GM21367 (cell line): ENCODE measurements around the gene CAMKMT.

Experiments
- ATAC-seq: cut with Tn5 transposase; IDR thresholded peaks from one replicate; pipeline ENCODE4 v1.9.1; 2021; ENCODE audit not compliant: unreplicated experiment

Gene CAMKMT

DNA sequence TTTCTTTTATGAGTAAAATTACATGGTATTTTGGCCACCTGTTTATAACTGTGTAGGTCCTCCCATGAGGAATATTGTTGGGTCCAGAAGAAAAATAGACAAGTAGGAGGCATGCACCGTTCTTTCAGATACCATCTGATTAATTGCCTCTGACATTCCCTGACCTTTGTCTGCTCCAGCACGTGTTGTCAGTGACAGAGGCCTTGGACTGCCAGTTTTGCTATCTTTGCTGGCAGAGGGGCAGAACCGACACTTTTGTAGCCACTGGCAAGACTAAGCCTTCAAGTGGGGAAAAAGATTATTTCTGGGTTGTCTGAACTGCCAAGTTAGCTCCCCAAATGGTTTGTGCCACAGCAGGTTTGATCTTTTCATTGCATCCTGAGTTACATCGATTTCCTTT lies 276.9 kb downstream of the CAMKMT start:
- no peak for ATAC-seq

DNA sequence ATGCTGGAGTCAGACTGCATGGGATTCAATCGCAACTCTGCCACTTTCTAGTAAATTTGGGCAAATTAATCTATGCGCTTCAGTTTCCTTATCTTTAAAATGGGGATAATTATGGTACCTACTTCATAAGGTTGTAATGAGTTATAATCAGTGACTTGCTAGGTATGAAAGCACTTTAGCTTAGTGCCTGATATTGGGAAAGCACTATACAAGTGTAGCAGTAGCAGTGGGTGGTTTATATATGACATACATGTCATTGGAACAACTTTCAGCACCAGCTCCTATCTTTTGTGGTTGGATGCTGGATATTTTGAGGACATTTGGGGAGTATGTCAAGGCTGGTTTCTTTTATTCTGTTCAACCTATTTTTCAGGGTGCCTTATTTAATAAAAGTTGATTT lies 277.7 kb downstream of the CAMKMT start:
- ATAC-seq = no peak

DNA sequence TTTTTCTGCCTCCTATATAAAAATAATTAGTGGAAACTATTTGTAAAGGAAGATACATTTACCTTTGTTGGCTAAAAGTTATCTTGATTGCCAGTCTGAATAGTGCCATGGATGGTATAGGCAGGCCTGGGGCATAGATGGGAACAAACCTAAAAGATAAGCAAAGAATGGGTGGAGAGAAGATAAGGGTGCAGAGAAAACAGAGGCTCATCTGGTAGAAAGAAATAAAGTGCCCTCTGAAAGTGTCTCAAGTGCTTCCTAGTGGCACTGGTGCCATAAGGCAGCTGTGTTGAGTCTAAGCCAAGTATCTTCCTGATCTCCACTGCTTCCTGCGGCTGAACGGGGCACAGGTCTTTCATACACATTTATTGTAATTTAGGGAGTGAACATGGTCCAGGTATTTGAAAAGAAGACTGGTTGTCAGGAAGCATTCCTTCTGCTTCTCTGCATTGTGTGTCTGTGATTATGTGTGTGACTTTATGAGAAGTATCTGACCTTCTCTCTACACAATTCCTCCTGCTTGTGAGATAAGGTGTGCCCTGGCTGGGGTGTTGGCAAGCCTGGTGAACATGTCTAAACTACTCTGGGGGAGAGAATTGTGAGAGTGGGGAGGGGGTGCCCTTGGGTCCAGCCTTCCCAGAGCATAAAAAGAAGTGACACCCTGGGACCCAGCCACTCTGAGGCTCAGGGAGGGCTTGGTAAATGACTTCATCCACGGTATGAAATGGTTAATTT lies 280.5 kb downstream of the CAMKMT start:
- ATAC-seq = no peak

DNA sequence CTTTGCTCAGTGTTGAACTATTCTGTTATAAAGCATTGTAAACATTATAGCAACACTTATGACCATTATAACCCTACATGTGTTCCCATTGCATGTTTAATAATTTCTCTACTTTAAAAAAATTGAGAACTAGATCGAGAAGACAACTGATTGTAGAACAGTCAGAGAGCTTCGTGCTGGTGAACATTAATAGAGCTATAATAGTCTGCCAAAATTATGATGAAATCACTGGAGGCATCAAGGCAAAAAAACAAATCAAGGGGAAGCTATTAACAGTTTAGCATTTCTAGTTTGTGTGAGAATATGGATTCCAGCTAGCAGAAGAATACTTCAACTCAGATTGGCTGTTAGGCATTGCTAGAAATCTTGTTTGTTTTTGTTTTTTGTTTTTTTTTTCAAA lies 284.2 kb downstream of the CAMKMT start:
- no peak for ATAC-seq

DNA sequence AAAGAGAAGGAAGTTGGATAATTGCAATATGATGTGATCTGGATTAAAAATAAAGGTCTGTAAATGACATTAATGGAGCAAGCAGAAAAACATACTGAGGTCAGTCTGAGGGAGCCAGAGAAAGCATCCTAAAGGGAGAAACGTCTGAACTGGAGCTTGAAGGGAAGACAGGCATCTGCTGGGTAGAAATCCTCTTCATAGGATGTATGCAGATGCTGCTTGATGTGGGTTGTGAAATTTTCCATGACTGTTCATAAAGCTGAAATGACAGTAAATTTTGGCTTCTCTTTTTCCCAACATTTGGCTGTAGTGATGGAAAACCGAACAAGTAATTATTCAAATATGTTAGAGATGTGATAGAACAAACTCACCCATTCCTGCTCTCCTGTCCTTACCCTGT lies 287.6 kb downstream of the CAMKMT start:
- ATAC-seq = no peak

DNA sequence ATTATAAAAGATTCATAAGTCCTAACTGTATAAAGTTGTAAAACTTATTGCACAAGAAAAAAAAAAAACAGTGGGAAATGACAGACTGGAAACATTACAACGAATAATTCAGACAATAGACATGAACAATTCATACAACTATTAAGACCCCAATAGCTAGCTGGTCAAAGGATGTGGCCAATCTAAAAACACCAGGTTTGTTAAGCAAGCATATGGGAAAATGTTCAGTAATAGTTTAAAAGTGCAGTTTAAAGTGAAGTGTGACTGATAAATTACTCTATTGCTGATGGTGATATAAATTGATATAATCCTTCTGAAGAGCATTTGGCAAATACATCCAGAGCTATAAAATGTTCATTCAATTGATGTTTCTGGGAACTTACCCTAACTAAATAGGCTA lies 289.0 kb downstream of the CAMKMT start:
- no peak for ATAC-seq

DNA sequence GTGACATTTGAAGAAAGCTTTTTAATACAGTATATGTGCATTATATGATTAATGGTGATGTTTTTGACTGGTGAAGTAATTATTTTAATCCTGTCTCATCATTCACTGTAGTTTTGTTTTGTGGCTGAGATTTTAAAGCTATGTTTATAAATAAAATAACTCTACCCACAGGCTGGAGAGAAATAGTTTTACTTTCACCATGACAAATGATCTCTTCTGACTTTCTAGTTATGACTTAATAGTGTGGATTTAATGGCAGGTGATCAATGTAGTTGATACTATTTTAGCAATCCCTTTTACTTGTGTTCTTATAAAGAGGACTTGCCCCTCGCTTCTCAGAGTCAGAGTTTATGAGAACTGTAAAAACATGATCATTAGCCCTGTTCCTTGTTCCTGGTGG lies 290.2 kb downstream of the CAMKMT start:
- ATAC-seq = no peak

DNA sequence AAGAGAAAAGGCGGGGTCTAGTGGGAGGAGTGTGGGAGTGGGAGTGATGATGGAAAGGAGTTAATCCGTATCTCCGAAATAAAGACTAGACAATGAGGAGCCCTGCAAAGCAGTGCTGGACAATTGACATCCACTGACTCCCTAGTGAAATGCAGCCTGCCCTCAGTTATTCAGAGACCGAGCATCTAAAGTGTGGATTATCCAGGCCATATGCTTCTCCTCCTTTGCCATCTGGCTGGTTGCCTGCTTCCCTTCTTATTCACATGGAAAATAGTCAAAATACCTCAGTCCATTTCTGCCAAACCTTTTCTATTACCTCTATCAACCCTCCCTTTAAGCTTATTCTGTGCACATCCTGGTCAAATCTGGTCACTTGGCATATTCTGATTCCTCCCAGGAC lies 291.0 kb downstream of the CAMKMT start:
- no peak for ATAC-seq

DNA sequence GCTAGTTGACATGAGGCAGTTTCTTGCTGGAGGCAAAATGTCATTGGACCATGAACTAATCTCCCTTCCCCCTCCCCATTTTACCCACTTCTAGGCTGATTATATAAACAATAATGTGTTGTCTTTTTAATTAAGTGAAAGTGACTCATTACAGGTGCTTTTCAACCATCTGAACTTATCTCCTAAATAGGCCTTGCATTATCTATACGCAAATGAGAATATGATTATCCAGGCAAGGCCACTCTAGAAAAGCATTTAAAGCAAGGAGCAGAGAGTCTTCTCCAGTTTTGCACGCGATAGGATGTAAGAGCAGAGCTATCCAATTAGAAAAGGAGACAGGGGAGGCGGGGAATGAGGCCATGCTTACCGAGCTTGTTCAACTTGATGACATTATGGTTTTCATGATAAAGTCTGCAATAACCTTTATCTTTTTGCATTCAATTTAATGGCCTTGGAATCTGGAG lies 293.7 kb downstream of the CAMKMT start:
- ATAC-seq = no peak

DNA sequence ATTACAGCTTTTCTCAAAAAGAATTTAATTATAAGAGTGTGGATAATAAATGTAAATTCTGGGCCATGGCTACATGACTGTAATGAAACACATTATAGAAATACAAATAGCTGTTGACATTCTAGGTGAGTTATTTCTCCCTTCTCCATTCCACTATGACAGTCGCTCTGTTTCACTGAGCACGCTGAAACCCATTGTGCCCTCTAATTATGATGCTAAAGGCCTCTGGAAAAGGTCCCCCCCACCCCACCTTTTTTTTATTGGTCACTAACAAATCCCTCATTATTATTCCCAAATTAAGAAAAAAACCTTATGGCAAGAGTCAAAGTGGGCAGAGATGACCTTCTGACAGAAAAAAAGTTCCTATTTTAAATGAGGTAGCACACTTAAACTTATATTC lies 294.7 kb downstream of the CAMKMT start:
- ATAC-seq = no peak

DNA sequence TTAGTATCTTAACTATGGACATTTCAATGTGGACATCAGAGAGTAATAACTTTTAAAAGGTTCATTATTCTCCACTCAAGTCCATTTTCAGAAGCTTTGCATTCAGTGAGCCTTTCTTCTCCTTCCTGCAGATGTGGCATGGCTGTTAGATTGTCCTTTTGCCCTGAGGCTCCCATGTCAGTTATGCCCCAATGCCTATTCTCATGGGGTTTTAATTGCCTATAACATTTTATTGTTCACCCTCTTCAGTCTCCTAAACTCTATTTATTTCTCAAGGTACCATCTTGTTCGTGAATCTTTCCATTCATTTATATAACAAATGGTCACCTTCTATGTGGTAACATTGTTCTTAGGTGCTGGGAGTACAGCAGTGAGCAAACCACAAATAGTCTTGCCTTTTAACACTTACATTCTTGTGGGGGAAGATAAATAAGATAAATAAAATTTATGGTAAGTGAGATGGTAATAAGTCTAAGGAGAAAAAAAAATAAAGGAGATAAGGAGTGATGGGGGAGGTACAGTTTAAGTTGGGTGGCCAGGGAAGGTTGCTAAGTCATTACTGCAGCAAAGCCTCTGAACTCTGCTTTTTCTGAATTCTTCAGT lies 301.8 kb downstream of the CAMKMT start:
- no peak for ATAC-seq

DNA sequence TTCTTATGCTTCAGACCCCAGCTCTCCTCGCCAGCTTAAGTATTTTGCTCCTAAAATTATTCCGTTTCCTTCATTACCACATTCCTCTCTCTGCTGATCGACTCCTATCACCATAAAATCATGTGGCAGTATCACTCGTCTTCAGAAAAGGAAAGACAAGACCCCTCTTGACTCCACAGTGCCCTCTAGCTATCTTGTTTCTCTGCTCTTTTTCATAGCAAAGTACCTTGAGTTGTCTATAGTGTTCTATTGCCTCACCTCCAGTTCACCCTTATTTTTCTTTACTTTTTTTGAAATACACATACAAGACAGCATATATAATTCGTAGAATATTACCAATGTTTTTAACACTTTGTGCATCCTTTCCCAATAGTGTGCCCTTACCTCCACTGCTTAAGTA lies 306.6 kb downstream of the CAMKMT start:
- ATAC-seq = no peak

DNA sequence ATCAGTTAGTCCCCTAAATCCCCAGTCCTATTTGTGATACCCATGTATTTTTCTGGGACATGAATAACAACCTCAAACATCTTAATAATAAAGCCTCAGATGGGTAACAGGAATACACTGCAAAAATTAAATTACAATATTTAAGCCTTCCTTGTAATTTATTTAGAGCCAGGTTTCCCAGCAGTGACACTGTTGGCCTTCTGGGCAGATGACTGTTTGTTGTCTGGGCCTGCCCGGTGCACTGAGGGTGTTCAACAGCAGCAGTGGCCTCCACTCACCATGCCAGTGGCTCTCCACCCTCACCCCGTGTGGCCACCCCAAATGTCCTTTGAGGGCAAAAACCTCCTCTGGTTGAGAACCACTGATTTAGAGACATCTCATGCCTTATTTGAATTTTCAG lies 309.5 kb downstream of the CAMKMT start:
- no peak for ATAC-seq

DNA sequence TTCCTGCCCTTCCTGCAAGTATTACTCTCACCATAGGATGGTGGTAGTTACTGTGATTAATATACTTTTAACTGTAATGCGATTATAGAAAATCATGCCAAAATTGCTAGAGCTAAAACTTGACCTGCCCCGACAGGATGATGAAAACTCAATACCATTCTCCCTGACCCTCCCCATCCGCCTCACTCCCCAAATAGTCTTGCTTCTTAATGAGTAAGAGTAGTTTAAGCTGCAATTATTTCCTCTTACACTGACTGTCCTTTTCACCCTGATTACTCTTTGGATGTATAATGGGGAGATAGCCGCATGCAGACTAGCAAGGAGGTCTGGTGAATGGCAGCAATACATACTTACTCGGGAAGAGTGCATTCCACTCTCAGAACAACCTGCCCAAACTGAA lies 310.2 kb downstream of the CAMKMT start:
- ATAC-seq = no peak

DNA sequence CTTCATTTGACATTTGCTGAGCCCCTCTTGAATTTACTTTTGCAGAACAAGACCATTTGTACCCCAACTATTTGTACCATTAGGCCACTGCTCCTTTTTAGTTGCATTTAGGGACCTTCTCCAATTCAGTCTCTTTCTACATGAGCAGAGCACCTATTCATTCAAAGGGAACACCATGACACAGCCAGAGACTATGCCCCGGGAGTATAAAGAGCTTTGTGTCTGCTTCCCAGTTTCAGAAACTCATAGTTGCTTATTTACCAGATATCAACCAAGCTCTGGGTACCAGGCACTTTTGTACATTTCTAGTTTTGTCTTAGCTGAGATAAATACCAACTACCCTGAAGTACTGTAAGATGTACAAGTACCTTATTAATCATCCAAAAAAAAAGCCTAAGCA lies 310.7 kb downstream of the CAMKMT start:
- no peak for ATAC-seq

DNA sequence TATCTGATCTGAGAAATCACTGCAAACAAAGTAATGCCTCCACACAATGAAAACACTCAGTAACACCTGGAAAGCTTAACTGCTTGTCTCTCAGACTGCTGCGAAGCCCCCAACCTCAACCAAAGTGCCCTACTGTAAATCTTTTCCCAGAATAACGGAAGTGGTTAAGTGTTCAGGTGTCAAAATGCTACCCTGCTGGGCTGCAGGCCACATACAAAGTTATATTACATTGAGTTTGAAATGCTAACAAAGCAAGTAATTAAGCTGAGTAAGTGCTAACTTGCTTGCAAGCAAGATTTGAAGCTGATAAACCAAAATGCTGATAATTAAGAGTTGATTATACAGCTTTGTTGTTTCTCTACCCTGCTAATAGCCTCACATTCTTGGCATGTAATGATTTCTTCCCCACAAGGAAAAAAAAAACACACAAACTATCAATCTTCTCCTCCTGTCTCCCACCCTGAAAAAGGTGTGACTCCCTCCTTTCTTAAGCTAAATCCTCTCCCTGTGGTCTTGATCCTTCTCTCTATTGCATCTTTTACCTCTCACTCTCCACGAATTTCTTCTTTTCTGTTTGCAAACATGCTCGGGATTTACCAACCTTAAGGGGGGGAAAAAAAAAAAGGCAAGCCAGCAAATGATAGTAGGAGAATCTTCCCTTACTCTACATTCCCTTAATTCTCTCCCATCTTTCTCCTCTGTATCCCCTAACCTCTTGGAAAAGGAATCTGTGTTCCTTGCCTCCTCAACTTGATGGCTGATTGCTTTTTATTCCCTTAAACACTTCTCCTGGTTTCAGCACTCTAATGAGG lies 312.9 kb downstream of the CAMKMT start:
- no peak for ATAC-seq

DNA sequence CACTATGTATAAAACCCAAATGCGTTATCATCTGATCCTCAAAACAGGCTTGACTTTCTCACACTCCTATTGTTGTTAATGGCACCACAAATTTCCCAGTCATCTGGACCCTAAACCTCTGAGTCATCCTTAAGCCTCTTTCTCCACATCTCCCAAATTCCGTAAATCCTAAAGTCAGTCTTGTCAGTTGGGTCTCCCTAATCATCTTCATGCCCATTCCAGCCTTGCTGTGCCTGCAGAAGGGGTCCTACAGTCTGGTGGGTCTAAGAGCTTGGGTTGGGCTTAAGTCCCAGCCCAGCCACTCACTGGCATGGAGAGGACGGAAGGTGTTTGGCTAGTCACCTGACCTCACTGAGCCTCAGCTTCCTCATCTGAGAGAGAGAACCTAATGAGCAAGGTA lies 314.6 kb downstream of the CAMKMT start:
- ATAC-seq = no peak

DNA sequence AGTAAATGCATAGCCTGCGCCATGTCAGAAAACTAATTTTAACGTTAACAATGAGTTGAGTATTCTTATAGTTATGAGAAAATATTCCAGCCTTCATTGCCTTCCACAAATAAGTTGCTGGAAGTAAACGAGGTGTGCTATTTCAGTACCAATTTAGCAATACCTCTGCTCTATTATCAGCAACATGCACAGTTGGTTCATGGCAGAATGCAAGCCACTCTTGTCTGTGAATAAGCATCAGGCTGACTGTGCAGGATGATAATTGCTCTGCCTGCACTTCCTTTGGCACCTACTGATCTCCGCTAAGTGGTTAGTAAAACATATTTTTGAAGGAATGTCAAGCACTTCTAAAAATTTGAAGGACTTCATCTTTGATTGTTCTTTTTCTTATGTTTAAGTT lies 317.8 kb downstream of the CAMKMT start:
- ATAC-seq = no peak

DNA sequence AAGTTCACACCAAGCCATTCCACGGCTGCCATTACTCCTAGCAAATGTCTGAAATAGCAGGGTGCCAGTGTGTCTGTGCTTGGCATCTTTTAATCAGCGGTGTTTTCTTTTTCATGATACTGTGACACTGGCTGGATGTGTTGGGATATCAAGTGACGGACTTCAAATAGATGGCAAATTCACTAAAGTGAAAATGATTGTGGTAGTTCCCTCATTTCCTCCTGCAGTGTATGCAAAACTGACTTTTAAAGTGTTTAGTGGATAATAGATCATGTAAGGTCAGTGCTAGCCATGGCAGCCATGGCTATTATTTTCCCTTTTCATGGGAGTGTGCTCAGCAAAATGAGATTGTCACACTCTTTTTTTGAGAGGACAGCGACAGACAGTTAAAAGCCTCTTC lies 318.2 kb downstream of the CAMKMT start:
- ATAC-seq = no peak

DNA sequence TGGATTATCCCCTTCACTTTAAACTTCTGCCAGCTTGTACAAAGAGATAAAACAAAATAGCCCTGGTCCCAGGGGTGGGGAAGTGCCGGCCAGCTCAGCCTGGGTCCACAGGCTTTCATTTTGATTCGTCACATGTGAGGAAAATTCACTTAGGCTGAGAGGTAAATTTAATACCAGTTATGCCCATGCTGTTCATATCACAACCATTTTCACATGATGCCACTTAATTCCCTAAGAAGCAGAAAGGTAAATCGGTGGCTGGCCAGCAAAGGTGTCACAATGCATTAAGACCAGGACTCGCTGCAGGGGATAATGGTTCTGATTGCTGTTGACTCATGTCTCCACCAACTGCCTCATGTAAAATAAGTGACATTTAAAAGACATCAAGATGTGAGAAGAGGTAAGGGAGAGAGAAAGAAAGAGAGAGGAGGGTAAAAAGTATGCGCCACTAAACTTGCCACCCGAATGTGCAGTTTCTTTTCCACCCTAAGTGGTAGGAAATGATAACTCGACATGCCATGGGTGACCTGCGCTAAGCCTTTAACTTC lies 318.8 kb downstream of the CAMKMT start:
- no peak for ATAC-seq

DNA sequence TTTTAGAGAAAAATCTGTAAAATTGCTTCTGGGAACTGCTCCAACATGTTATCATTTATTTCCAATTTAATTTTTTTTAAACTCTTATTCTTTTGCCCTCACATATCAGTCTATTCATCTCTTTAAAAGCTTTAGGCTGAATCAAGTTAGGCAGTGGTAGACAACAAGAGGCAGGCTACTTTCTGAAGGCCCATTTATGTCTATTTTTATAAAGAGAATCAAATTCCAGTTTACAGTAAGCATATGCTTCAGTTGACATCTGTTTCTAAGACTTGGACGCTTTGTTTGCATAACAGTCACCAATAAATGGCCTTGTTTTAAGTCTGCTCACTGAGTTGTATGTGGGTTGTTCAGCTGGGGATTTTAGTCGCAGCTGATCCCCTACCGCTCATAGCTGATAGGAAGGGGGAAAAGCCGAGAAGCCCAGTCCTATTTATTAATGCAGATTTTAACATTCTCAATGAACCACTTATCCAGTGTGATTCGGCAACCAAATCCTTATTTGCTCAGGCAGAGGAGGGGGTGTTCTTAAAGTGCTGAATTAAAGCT lies 319.3 kb downstream of the CAMKMT start:
- no peak for ATAC-seq

DNA sequence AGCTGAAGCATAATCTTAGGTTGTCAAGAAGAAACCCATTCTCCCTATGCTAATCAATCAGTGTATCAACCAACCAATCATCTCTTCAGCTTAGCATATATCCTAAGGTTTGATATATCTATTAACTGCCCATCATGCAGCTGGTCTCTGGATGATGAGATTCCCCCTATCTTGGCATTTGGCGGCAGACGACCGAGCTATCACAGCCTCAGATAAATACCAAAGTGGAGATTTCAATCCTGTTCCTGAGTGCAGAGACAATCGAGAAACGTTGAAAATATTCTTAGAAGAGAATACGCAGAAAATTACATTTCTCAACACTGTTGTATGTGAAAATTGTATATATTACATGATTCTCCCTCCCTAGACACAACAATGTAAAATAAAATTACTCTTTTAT lies 320.7 kb downstream of the CAMKMT start:
- ATAC-seq = no peak
